AG10803 (cell line): Measurements from ENCODE around the gene TEX9.
"Not testable (repeated sequence)": the region's sequence is repeated elsewhere in the genome, so short reads cannot be mapped to it uniquely, and the experiment has no call there.

Experiments
- DNase-seq: peaks from one replicate; pipeline ENCODE4 v3.0.0; 2010; ENCODE audit warnings: low read depth
- H3K4me3 ChIP-seq: 2 replicates; pipeline ENCODE4 v1.5.1; 2011; ENCODE audit warnings: mild to moderate bottlenecking, low read length, control low read depth
- CTCF ChIP-seq: conservative IDR thresholded peaks from 2 replicates; pipeline ENCODE4 v1.5.1; 2011; ENCODE audit warnings: mild to moderate bottlenecking, low read length, control low read depth, inconsistent platforms

TEX9 gene

GRCh38 chr15:56411122-56411749, 46.0 kb downstream of the TEX9 start:
- TF ChIP-seq CTCF, result no peak
- no peak for DNase-seq
- H3K4me3 ChIP-seq, result no peak overlapping the region

- not testable (repeated sequence) for H3K4me3 ChIP-seq, DNase-seq
Observed at GRCh38 chr15:56413114-56413733, 48.0 kb downstream of the TEX9 start.

GRCh38 chr15:56425276-56425675, 60.0 kb downstream of the TEX9 start:
- TF ChIP-seq CTCF, result no peak
- no peak for DNase-seq
- no peak overlapping the region for H3K4me3 ChIP-seq

GRCh38 chr15:56425976-56426375, 60.8 kb downstream of the TEX9 start:
- no peak overlapping the region for H3K4me3 ChIP-seq
- TF ChIP-seq CTCF, result no peak
- no peak for DNase-seq

- DNase-seq, result peak; percentile 40
- TF ChIP-seq CTCF, result peak; percentile 63
- no peak overlapping the region for H3K4me3 ChIP-seq
Observed at GRCh38 chr15:56428821-56429458, 63.7 kb downstream of the TEX9 start.

- no peak overlapping the region for H3K4me3 ChIP-seq
- no peak for TF ChIP-seq CTCF
- DNase-seq, result no peak
Observed at GRCh38 chr15:56432304-56432703, 67.1 kb downstream of the TEX9 start.

- H3K4me3 ChIP-seq, result no peak overlapping the region
- TF ChIP-seq CTCF, result no peak
Observed at GRCh38 chr15:56440214-56440770, 75.1 kb downstream of the TEX9 start.

More at GRCh38 chr15:56440214-56440770, 75.1 kb downstream of the TEX9 start:
- no peak for DNase-seq
